ENCODE results near the gene RXRA. TPM values are rescaled to one million over a fixed set of nuclear protein-coding genes. Genes with fewer than 3 reads are reported as not detected.

RXRA gene
- total RNA-seq, 1 experiment from 2014 or later: 17.2 TPM

GRCh38 chr9:134381671-134382516 is 55.6 kb downstream of the RXRA start:
- peak; percentile 42 for DNase-seq (ENCODE audit: low spot score)

- no peak for DNase-seq (ENCODE audit: low spot score)
These were observed 56.5 kb downstream of the RXRA start for GRCh38 chr9:134382733-134383132.

GRCh38 chr9:134383148-134383547 is 56.9 kb downstream of the RXRA start:
- no peak for DNase-seq (ENCODE audit: low spot score)

GRCh38 chr9:134384811-134385479 is 58.7 kb downstream of the RXRA start:
- DNase-seq (ENCODE audit: low spot score): peak; percentile 53

DNA sequence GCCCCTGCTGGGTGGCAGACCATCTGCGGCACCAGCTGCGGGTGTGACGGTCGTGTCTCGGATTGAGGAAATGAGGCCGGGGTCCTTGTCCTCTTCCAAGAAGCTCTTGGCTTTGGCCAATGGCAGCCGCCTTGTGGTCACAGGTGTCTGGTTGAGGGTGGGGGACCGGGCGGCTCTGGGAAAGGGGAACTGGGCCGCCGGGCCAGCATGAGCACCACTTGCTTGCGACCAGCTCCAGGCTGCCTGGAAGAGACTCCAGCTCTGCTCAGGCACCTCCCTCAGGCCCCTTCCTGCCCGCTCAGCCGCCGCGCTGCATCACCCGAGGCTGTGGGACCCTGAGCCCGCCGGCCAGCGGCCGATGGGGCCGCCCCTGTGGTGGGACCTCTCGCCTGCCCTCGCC is 59.7 kb downstream of the RXRA start:
- no peak for DNase-seq (ENCODE audit: low spot score)

DNA sequence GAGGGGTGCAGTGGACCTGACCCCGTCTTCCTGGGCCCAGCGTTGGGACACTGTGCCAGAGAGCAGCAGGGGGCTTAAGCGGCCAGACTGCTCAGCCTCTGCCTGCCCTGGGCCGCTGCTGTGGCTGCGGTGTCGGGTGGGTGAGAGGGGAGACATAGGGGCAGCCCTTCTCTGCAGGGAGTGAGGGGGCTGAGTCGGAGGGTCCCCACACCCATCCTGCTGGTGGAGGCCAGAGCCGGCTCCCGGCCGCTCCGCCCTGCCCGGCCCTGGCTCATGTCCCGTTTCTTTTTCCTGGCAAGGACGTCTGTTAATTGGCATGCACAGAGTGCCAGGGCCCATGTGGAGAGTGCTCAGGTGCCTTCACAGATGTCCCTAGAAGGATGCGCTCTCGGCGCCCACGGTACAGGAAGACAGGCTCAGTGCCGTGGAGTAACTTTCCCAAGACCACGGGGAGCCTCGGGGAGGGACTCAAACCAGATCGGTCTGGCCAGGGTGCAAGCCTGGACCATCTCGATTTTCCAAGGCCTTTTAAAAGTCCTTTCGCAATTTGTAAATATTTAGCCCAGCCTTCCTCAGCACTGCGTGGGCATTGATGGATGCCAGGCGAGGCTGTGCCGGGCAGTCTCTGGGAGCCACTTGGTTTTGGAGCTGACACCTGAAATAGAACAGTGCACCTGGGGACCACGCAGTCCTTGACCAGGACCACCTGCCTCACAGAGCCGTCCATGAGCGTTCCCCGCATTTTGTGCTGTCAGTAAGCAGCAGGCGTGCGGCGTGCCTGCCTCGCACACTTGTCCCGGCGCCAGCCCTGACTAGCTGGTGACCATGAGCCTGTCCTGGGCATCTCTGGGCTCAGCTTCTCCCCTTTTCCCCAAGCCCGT is 60.9 kb downstream of the RXRA start:
- DNase-seq (ENCODE audit: low spot score): no peak

GRCh38 chr9:134388289-134388808 is 62.1 kb downstream of the RXRA start:
- no peak for DNase-seq (ENCODE audit: low spot score)

DNA sequence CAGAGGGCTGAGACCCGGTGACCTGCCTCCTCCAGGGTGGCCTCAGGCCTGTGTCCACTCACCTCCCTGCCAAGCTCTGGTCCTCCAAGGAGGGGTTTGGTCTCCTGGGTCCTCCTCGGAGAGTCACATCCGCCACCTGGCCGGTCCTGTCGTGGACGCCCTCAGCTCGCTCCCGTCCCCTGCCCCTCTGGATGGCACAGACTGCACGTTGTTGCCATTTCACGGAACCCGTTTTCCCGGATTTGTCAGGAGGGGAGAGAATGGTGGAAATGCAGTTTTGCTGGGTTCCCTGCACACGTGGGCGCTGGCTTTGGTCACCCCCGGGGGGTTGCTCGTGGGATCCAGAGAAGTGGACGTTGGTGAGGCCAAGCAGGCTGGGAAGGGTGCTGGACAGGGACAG is 62.7 kb downstream of the RXRA start:
- DNase-seq (ENCODE audit: low spot score): no peak

- no peak for DNase-seq (ENCODE audit: low spot score)
These were observed 63.4 kb downstream of the RXRA start for GRCh38 chr9:134389642-134390041.

DNA sequence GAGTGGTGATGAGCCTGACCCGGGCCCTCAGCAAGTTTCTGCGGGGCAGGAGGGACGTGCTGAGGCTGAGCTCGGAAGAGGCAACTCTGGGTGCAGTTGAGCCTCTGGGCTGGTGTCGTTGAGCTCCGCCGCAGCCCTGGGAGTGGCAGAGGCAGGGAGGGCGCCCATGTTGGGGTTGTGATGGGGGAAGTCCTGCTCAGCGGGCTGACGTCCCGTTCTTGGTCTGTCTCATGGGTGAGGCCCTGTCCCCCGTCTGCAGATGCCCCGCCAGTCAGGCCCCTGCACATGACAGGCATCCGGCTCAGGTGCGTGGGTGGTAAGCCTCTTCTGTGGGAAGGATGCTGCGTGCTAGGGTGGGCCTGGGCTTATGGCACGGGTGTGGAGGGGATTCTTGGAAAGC is 64.3 kb downstream of the RXRA start:
- no peak for DNase-seq (ENCODE audit: low spot score)

DNA sequence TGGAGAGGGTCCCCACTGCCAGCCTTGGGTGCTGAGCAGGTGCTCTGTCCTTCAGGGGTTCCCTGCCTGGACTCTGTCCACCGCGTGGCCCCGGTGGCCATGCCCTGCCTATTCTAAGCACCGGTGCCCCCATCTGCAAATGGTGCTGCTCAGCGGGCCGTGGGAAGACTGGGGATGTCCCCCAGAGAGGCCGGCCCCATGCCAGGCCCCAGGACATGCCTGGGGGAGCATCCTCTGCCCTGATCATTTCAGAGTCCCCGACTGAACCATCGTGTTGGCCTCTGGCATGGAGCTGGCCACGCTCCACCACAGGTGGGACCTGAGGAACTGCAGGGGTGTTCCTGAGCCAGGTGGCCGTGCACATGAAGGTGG is 64.7 kb downstream of the RXRA start:
- no peak for DNase-seq (ENCODE audit: low spot score)

- no peak for DNase-seq (ENCODE audit: low spot score)
These were observed 65.3 kb downstream of the RXRA start for GRCh38 chr9:134391319-134392231.

DNA sequence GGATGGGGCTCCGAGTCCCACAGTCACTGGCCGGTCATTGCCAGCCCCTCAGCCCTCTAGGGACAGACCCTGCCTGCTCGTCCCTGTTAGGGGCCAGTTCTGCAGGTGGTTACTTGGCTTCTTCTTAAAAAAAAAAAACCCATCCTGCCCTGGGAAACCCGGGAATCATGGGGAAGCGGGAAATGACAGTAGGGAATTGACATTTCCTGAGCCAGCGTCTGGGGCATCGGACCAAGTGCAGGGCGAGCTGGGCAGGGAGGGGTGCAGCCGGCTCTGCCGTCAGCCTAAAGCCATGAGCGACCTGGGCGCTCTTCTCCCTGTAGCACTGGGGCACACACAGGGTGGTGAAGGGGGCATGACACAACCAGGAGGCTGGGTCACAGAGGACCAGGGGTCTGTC is 66.6 kb downstream of the RXRA start:
- no peak for DNase-seq (ENCODE audit: low spot score)

DNA sequence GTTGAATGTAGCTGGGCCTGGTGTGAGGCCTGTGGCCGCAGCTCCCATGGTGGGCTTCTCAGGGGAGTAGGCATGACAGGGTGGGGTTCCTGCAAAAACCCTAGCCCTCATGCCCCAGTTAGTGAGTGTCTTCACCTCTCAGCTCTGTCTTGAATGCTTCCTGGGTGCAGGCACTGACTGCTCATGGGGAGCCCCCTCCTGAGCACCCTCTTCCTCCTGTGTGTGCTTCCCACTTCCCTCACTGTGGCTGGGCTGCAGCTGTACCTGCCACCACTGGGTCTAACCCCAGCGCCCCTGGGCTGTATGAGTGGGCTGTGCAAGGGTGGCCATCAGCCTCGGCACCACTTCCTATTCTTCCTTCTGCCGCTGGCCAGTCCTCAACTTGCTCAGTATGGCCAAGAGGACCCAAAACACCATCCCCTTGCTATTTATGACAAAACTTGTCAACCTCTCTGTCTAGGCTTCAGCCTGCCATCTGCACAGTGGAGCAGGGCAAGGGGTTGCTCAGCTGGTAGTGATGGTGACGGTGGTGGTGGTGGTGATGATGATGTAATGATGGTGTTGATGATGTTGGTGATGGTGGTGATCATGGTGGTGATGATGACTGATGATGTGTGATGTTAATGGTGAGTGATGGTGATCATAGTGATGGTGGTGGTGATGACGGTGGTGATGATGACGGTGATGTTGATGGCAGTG is 67.5 kb downstream of the RXRA start:
- DNase-seq (ENCODE audit: low spot score): no peak

DNA sequence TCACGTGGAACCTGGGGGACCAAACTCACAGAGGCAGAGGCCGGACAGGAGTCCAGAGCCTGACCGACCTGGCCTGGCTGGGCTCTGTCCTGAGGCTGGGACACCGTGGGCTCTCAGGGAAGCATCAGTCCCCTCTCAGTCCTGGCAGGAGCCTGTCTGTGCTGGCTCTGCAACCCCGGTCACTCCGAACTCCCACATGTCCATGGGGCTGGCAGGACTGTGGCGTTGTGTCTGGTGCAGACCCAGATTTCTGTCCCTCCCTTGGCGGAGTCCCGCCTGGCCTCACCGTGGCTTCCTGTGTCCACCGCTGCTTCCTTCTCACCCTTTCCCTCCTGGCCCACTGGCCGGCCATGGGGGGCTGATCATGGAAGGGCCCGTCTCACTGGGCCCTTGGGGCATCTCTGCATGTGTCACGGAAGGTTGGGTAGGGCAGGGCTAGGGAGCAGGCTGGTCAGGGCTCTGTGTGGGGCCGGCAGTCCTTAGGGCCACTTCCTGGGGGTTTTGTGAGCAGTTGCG is 68.8 kb downstream of the RXRA start:
- DNase-seq (ENCODE audit: low spot score): no peak

DNA sequence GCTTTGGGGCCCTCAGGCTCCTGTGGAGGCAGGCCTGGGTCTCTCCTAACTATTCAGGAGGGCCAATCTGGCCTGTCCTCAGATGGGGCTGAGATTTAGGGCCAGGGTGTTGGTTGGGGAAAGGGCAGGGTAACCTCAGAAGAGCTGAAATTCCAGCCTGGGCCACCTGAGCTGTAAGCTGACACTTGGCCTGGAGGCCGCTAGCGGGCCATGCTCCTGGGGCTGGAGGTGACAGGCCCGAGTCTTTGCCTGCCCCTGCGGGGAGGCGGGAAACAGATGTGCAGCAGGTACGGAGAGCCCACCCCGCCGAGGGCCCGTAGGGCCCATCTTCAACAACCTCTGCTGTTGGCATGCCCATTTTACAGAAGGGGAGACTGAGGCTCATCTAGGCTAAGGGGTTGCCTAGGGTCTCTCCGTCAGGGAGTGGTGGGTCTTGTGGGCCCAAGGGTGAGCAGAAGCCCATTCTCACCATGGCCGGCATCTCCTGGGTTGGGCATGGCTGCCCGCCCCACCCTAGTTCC is 69.5 kb downstream of the RXRA start:
- no peak for DNase-seq (ENCODE audit: low spot score)

DNA sequence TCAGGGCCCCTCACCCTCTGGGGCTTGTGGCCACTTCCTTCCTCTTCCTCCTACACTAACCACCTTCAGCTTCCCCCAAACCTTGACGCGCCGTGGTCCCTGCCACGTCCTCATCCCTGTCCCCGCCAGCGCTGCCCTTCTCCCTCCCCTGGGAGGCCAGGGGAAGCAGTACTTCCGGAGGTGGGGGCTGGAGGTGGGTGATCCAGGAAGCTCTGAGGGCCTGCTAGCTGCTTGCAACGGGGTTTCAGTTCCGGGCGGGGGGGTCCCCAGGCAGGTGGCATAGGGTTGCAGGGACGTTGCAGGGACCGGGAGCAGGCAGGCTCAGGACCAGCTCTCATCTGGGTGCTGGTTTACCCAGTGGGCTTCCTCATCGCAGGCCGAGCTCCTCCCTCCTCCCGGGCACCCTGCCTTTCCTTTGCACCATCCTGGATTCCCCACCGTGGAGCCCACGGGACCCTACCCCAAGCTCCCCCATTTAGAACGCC is 70.0 kb downstream of the RXRA start:
- no peak for DNase-seq (ENCODE audit: low spot score)

GRCh38 chr9:134396825-134397224 is 70.6 kb downstream of the RXRA start:
- peak; percentile 79 for DNase-seq (ENCODE audit: low spot score)

- DNase-seq (ENCODE audit: low spot score): no peak
These were observed 72.5 kb downstream of the RXRA start for GRCh38 chr9:134398756-134399155.
